Iris pigment epithelial cell (primary cell): ENCODE results near the gene WDR59.
"Not testable (repeated sequence)": the region's sequence is repeated elsewhere in the genome, so short reads cannot be mapped to it uniquely, and the experiment has no call there.

Experiments used
- DNase-seq: peaks from one replicate; pipeline ENCODE4 v3.0.0-alpha.2; 2011; ENCODE audit warnings: low read depth

Gene WDR59

GRCh38 chr16:75012380-75013081, 27.6 kb upstream of the WDR59 start:
- DNase-seq: no peak

DNA sequence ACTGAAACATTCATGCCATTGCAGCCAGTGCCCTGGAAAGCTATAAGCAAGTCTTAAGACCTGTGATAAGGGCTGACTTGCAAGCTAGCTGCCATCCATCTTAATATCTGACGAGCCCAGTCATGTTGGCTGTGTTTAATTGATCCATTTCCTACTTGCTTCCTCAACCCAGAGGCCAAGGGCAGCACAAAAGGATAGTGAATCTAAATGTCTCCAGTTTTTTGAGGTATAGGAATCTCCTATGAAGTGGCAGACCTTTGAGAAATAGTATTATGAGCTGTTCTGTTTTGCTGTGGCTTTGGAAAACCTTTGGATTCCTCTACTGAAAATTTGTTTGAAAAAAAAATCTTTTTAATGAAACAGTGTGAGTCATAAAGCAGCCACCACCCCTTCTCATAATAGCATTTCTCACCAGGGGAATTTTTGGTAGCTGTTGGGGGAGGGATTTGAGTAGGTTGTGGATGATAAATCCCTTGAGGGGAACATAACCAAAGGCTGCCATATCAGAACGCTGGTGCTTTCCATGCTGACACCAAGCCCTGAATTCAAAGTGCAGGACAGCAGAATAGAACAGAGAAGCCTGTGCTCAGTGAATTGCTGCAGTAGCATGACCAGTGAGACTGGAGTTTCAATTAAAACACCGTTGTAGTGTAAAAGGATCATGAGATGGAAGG, 26.8 kb upstream of the WDR59 start:
- peak; percentile 94 for DNase-seq

- DNase-seq: no peak
These were observed 25.5 kb upstream of the WDR59 start for GRCh38 chr16:75010427-75010826.

DNA sequence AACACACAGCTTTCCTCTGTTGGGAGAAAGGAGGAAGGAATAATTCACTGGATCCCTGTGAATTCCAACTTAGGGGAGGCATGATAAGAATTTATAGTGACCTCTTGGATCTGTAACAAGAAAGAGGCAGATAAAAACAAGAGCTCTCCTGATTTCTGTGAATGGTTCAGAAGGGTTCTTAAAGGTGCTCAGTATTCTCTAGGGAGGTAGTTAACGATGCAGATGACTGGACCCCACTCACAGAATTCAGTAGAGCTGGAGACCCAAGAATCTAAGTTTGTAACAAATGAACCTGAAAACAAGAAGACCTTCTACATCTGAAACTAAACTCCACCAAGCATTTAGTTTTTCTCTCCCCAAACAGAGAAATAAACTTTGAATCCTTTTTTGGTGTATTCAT, 22.5 kb upstream of the WDR59 start:
- no peak for DNase-seq

DNA sequence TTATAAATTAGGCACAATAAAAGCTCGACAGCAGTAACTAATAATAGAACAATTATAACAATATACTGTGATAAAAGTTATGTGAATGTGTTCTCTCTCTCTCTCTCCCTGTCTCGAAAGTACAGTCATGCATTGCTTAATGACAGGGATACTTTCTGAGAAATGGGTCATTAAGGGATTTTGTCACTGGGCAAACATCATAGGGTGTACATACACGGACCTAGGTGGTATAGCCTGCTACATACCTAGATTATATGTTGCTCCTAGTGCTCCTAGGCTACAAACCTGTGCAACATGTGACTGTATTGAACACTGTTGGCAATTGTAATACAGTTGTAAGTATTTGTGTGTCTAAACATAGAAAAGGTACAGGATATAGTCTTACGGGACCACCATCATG, 20.8 kb upstream of the WDR59 start:
- no peak for DNase-seq

DNA sequence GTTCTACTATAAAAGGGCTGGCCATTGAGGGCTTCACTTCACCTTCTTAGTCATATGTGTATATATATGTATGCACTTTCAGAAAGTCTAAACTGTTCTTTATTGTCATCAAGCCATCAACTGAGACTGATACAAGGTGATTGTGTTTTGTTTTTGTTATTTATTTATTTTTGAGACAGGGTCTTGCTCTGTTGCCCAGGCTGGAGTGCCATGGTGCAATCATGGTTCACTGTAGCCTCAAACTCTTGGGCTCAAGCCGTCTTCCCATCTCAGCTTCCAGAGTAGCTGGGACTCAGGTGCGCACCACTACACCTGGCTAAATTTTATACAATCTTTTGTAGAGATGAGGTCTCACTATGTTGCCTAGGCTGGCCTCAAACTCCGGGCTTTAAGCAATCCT, 19.5 kb upstream of the WDR59 start:
- no peak for DNase-seq

DNA sequence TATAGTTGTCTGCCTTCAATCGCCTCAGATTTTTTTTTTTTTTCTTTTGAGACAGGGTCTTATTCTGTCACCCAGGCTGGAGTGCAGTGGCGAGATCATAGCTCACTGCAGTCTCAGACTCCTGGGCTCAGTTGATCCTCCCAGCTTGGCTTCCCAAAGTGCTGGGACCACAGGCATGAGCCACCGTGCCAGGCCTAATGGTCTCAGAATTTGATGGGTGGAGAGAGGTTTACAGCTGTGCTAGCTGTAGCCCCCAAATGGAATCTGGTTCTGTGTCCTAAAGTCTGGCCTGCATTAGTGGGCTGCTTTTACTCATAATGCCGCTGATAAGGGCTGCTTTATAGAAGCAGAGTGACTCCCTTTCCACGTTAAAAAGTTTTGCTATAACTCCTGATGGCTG, 19.0 kb upstream of the WDR59 start:
- no peak for DNase-seq

GRCh38 chr16:75002474-75002873, 17.6 kb upstream of the WDR59 start:
- DNase-seq: no peak

DNA sequence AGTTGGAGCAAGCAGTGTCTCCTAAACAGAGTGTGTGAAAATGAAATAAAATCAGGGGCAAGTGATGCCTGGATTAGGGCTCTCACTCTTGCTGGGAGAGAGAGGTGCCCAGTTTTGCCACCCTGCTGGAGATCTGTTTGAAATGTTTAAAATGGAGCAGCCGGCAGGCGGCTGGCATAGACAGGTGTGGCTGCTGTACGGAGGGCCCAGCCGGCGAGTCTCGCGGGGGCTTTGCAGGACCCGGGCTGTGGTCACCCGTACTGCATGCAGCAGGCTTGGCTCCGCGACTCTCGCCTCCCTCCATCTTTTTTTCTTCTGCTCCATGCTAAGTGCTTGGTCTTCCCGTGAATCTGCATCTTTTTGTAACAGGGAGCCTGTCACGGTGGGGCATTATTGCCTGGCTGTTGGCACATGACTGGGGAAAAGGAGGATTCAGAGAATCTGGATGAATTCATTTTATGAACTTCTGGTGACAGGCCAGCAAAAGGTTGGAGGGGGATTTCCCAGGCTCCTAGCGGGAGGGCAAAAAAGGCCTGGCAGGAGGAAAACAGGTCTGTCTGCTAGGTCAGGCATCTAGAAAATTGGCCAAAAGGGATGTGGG, 15.7 kb upstream of the WDR59 start:
- DNase-seq: peak; percentile 49

- peak; percentile 25 for DNase-seq
These were observed 14.9 kb upstream of the WDR59 start for GRCh38 chr16:74999609-75000480.

- DNase-seq: peak; percentile 24
These were observed 14.3 kb upstream of the WDR59 start for GRCh38 chr16:74999219-74999608.

- DNase-seq: peak; percentile 76
These were observed 13.7 kb upstream of the WDR59 start, which contains the start of gene ZNRF1 for GRCh38 chr16:74998481-74999218. ZNRF1 (plus strand) TSS chr16:74999024; CDS start chr16:74999672, 648 bp downstream.

DNA sequence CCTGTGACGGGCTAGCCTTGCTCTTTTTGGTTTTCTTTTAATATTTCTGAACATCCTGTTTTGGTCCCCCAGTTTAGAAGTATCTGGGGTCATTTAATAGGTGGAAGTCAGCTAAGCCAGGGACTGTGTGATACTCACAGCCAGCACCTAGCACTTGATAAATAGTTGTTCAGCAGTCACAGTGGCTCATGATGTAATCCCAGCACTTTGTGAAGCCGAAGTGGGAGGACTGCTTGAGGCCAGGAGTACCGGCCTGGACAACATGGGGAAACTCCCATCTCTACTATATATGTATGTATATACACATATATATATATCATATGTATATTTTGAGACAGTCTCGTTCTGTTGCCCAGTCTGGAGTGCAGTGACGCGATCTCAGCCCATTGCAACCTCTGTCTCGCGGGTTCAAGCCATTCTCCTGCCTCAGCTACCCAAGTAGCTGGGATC, 12.1 kb upstream of the WDR59 start:
- DNase-seq: no peak

- no peak for DNase-seq
These were observed 11.1 kb upstream of the WDR59 start for GRCh38 chr16:74995986-74996385.

- no peak for DNase-seq
These were observed 6.9 kb upstream of the WDR59 start for GRCh38 chr16:74991593-74992403.

- no peak for DNase-seq
These were observed 6.3 kb upstream of the WDR59 start for GRCh38 chr16:74991268-74991592.

DNA sequence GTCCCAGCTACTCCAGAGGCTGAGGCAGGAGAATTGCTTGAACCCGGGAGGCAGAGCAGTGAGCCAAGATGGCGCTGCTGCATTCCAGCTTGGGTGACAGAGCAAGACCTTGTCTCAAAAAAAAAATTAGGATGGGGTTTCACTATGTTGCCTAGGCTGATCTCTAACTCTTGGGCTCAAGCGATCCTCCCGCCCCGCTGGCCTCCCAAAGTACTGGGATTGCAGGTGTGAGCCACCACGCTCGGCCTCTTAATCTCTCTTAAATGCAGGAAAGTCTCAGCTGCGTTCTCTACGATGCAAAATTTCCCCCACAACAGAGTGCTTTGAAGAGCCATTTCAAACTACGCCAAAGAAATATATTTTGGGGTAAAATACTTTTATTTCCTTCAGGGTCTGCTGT, 5.9 kb upstream of the WDR59 start:
- DNase-seq: no peak

DNA sequence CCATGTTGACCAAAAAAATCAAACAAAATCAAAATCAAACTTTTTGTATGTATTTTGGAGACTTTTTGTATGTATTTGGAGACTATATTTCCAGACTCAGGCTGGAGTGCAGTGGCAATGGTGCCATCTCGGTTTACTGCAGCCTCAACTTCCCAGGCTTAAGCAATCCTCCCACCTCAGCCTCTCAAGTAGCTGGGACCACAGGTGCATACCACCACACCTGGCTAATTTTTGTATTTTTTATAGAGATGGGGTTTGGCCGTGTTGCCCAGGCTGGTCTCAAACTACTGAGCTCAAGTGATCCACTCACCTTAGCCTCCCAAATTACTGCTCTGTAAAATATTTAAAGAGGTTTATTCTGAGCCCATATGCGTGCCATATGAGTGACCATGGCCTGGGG, 4.9 kb upstream of the WDR59 start:
- DNase-seq: not testable (repeated sequence)

GRCh38 chr16:74987027-74987681, 2.2 kb upstream of the WDR59 start:
- no peak for DNase-seq

GRCh38 chr16:74984194-74984528, 762 bp downstream of the WDR59 start:
- DNase-seq: no peak
